H4 (cell line): ENCODE results near the gene BCAM. TPM values are rescaled to one million over a fixed set of nuclear protein-coding genes. Genes with fewer than 3 reads are reported as not detected.
"Not testable (repeated sequence)": the region's sequence is repeated elsewhere in the genome, so short reads cannot be mapped to it uniquely, and the experiment has no call there.

Experiments
- DNase-seq: peaks from one replicate; pipeline ENCODE4 v3.0.0-alpha.2; 2015; ENCODE audit warnings: low spot score
- total RNA-seq: library from RNA; depleted of rRNA; stranded (reverse); fragments of >200 nt; shearing (Covaris generic); gene quantifications from 2 replicates; pipeline ENCODE4 v1.2.3, GENCODE V29; 2014; rRNA removed

The BCAM gene
- total RNA-seq, 1 experiment from 2014 or later: 6.2 TPM

DNA sequence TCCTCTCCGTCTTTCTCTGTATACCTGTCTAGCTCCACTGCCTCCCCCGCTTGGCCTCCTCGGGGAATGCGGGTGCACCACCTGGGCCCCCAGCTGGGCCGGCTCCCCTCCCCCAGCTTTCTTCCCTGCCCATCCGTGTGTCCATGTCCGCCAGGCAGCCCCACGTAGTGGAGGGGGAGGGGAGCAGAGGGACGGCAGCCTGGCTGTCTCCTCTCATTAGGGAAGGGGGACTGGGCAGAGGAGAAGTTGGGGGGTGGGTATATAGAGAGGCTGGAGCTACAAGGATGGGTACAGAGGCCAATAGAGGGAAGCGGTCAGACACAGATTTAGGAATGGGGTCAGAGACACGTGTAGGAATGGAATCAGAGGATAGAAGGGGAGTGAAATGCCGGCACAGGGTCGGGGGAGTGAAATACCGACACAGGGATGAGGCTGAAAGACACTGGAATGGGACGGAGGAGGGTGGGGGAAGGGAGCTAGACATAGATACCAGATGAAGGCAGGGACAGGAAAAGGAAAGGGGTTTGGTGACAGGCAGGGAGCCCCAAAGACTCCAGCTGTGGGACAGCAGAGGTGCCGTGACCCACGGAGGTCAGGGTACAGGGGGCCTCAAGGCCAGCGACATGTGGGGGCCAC lies 40.0 kb downstream of the BCAM start:
- DNase-seq: no peak

DNA sequence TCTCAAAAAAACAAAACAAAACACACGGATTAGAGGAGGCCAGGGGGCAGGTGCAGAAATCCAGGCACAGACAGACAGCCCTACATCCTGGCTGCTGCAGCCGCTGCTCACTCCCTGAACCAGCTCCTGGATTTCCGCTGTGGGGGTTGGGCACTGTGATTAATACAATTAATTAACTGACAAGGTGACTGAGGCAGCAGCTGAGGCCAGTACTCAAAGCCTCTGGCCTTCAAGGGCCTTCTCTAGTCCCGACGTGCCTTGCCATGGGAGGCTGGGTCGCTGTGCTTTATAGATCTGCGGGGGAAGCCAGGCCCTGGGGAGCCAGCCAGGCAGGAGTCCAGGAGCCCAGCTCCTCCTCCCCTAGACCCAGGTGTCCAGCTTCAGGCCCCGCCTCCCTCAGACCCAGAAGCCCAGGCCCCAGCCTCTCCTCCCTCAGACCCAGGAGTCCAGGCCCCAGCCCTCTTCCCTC lies 41.8 kb downstream of the BCAM start:
- DNase-seq: no peak

DNA sequence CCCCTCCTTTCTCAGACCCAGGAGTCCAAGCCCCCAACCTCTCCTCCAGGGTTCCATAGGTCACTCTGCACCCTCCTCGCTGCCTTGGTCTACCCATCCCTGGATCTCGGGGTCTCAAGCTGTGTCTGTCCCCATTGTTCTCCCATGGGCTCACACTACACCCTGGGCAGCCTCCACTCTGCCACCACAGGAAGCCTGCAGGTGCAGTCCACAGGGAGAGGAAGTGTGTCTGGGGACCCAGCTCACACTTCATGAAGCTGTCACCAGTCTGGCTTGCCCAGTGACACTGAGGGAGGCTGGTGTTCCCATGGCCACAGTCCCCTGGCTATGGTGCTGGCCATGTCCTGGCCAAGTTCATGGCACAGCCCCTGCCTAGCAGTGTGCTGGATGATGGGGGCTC lies 42.5 kb downstream of the BCAM start:
- no peak for DNase-seq

GRCh38 chr19:44855606-44856005 lies 46.7 kb downstream of the BCAM start:
- no peak for DNase-seq

DNA sequence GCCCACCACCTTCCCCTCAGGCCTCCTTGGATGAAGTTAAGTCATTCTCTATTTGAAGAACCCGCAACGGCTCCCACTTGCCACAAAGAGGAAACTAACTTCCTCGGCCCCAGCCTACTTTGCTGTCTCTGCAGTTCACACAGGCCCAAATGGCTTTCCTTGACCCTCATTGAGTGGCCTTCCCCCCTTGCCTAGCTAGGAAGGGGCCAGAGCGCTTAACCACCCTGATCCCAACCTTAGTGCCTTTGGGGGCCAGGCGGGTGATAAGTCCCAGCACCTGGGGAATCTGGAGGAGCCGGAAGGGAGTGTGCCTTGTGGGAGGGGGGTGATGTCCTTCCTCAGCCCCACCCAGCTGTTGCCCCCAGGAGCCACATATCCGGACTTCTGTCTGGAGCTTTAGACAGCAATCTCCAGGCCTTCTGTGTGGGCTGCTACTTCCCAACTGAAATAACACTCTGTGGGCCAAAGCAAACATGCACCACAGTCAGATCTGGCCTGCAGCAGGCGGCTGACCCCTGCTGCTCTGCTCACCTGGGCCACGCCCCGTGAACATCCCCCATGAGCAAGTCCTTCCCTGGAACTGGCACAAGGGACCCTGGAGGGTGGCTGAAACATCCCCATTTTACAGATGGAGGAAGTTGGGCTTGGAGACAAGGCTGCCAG lies 47.6 kb downstream of the BCAM start:
- no peak for DNase-seq

DNA sequence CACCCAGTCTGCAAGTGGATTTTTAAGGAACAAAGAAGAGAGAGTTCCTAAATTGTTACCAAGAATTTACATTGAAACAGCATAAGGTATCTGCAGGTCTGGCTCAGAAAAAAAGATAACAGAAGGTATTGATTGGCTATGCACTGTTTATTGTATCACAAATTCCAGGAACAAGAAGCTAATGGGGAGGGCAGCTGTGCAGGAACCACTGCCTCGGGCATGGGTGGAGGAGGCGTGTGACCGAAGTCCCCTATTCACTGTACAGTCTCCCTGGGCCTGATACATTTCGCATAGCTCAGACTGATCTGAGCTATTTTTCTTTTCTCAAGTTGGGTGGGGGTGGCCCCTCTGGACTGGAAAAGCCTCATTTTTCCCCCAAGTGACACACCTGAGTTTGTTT lies 48.9 kb downstream of the BCAM start:
- DNase-seq: no peak

DNA sequence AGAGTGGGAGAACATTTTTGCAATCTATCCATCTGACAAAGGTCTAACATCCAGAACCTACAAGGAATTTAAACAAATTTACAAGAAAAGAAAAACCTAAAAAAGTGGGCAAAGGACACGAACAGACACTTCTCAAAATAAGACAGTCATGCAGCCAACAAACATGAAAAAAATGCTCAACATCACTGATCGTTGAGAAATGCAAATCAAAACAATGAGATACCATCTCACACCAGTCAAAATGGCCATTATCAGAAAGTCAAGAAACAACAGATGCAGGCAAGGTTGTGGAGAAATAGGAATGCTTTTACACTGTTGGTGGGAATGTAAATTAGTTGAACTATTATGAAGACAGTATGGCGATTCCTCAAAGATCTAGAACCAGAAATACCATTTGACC lies 52.7 kb downstream of the BCAM start:
- not testable (repeated sequence) for DNase-seq

DNA sequence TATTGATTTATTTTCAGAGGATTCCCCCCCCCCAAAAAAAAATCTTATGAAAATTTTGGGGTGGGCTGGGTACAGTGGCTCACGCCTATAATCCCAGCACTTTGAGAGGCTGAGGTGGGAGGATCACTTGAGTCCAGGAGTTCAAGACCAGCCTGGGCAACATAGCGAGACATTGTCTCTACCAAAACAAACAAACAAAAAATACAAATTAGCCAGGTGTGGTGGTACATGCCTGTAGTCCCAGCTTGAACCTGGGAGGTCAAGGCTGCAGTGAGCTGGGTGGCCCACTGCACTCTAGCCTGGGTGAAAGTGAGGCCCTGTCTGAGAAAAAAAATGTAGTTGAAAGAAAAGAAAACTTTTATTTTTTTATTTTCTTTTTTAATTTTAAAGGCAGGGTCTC lies 55.1 kb downstream of the BCAM start:
- DNase-seq: no peak

GRCh38 chr19:44865196-44865767 lies 56.4 kb downstream of the BCAM start:
- no peak for DNase-seq

DNA sequence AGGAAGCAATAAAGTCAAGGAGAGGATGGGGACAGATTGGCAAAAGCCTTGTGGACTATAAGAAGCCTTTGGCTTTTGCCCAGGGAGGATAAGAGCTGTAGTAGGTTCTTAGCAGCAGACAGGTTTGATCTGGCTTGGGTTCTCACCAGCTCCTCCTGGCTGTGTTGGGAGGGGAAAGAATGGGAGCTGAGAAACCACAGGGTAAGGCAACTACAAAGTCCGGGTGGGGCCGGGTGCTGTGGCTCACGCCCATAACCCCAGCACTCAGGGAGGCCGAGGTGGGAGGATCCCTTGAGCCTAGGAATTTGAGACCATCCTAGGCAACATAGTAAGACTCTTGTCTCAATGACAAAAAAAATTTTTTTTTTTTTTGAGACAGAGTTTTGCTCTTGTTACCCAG lies 57.8 kb downstream of the BCAM start:
- no peak for DNase-seq

DNA sequence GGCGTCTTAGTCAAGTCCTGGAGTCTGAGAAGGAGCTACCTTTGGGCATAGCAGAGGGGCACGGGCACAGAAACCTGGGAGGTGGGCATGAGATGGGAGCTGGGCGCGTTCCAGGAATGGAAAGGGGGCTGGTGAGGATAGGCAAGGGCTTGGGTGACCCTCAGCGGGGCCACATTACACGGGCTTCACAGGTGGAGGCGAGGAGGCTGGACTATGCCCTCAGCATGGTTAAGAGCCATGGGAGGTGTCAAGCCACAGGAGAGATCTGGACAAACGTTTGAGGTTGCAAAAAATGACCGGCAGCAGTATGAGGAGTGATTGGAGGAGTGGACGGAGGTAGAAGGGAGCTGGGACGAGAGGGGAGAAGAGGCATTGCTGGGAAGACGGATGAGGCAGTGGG lies 58.7 kb downstream of the BCAM start:
- DNase-seq: no peak

DNA sequence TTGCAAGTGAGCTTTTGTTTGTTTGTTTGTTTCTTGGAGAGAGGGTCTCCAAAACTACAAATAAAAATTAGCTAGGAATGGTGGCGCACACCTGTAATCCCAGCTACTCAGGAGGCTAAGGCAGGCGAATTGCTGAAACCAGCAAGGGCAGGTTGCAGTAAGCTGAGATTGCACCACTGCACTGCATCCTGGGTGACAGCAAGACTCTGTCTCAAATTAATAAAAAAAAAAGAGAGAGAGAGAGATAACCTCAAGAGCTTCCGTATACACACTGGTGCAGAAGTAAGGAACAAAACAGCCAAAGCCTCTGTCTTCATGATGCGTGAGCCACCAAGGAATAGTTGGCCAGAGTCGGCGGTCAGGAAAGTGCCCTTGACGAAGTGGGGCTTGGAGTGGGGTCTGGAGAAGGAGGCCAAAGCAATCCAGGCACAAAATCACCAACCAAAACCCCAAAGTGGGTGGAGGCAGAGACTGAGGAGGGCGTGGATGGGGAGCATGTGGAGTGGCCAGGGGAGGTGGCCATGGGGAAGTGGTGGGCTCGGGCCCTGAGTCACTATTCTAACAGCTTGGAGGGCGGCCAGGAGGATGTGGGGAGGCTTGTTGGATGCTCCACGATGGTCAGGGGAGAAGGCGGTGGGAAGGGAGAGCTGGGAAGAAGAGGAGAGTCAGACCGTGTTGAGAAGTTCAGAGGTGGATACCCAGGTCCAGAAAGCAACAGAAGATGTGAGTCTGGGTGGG lies 61.0 kb downstream of the BCAM start:
- DNase-seq: peak; percentile 59

Other genes with a start within 250 kb of the BCAM start
- gene IGSF23, start 195.5 kb upstream of the BCAM start, total RNA-seq: not detected in 2 replicates
- 41.9 and 46.0 TPM in 2 replicates for gene PVR, start 165.2 kb upstream of the BCAM start, total RNA-seq
- gene CEACAM19, start 137.6 kb upstream of the BCAM start, total RNA-seq: 0.23 and 1.0 TPM in 2 replicates
- gene CEACAM16, start 110.0 kb upstream of the BCAM start, total RNA-seq: not detected in 2 replicates
- 7.8 and 11.6 TPM in 2 replicates for gene BCL3, start 60.4 kb upstream of the BCAM start, total RNA-seq
- not detected in 2 replicates for gene CBLC, start 31.2 kb upstream of the BCAM start, total RNA-seq
- 42.0 and 43.3 TPM in 2 replicates for gene NECTIN2, start 37.2 kb downstream of the BCAM start, total RNA-seq
- 59.0 and 68.6 TPM in 2 replicates for gene TOMM40, start 82.2 kb downstream of the BCAM start, total RNA-seq
- gene APOE, start 96.7 kb downstream of the BCAM start, total RNA-seq: 0.33 and 0.75 TPM in 2 replicates
- gene APOC1, start 105.5 kb downstream of the BCAM start, total RNA-seq: not detected in 2 replicates
- not detected in 2 replicates for gene APOC4, start 133.1 kb downstream of the BCAM start, total RNA-seq
- not detected in 2 replicates for gene APOC2, start 136.9 kb downstream of the BCAM start, total RNA-seq
- 12.9 and 17.4 TPM in 2 replicates for gene CLPTM1, start 146.3 kb downstream of the BCAM start, total RNA-seq
- gene RELB, start 192.4 kb downstream of the BCAM start, total RNA-seq: 0.78 and 0.81 TPM in 2 replicates
- 17.6 and 20.4 TPM in 2 replicates for gene CLASRP, start 229.9 kb downstream of the BCAM start, total RNA-seq